Measurements from ENCODE around the gene PHACTR2.

The PHACTR2 gene

DNA sequence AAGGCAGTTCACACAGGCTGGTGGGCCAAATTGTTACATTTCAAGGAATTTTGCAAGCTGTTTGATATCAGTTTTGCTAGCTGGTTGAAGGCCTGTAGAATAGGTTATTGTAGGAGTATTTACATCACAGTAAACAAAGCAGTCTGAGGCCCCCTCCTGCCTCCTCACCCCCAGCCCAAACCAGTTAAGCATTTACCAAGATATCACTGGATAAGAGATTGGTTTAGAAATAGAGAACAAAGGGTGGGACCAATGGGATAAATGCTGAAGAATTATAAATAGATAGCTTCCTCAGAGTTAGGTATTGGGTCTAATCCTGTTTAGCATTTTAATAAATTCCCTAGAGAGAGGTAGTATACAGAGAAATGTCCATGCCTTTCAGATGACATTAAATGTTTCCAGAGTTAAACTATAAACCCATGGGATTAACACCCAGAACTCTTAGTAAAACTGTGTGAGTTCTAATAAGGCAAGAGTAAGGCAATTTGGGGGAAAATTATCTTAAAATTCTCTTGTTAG, 2.3 kb upstream of the PHACTR2 start:
- DNase-seq (ENCODE audit: low spot score) = no peak

DNA sequence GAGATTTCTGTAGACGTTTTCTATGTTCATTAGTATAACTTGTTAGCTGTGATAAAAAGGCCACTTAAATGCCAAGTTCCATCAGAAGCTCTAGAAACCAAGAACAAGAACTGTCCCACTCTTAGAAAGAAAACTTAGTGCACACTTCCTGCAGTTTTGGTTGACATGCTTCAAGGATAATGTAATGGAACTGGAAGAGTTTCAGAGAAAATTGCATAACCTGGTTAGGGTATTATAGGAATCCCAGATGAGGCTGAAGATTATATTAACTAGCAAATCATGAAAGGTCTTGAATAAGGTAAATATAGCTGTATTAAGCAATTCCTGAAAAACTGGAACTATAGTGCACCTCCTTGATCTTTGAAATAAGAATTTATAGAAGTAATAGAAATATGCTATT, 1.8 kb upstream of the PHACTR2 start:
- DNase-seq (ENCODE audit: low spot score) = no peak

DNA sequence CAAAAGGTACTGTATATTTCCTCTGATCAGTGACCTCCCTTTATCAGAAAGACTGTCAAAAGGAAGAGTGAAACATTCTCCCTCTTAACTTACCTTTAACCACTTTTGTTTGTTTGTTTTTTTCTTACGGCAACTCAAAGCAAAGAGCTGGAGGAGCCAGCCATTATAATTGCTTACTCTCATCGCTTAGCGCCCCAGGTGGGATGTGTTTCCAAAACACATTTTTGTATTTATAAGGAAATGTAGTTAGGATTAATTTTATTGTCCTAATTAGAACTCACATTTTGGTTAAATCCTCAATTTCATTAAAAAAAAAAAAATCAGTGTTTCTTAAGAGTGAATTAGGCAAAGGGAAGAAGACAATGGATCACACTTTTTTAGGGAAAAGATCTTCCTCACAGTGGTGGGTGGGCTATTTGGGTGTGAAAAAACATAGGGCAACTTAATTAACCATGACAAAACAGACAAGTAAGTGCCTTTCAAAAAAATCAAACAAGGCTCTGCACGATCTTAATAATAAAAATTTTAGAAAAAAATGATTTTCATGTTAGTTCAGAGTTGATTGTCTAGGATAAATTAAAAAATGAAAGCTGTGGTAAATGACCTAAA, 1.2 kb upstream of the PHACTR2 start:
- no peak for DNase-seq (ENCODE audit: low spot score)

DNA sequence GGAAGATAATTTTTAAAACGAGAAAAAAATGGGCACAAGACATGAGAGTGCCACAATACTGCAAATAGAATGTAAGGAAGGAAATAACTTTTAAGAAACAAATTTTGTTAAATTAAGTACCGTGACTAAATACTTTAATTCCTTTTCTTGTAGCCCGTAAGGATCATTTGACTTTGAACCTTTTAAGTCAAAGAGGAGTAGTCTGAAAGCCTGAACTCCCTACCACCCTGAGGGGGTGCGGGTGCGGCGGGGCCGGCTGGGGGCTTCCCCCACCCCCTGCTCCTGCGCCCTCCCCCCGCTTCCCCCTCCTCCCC, 231 bp upstream of the PHACTR2 start:
- no peak for DNase-seq (ENCODE audit: low spot score)

DNA sequence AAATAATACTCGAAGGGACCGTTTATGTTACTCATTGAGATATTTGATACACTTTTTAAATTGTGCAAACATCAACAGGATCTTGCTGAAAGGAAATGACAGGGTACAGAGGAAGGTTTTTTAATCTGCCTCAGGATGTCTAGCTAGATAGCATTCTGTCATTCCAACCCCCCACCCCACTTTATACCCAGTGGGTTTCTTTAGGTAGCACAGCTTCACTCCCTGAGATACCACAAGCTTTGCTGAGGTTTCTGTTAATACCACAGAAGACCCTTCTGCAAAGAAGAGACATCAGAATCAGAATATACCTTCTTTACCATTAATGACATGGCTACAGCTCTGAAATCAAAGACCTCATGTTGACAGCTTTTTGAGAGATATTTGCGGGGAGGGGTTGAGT, 1.3 kb downstream of the PHACTR2 start:
- DNase-seq (ENCODE audit: low spot score) = no peak

DNA sequence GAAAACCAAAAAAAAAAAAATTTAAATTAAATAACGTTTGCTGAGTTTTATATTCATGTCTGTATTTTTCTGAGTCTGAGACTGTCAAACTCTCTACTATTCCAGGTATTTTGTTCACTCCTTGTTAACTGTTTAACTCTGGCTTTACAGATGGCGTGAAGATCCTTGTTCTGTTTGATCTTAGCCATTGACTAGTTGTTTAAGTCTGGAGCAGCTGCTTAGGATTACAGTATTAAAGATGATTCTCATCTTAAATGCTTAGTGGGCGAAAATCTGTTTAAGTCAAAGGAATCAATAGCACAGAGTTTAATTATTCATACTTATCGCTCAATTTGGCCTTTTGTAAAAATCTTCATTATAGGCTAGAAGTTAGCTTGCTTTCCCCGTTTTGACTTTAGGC, 2.4 kb downstream of the PHACTR2 start:
- no peak for DNase-seq (ENCODE audit: low spot score)

DNA sequence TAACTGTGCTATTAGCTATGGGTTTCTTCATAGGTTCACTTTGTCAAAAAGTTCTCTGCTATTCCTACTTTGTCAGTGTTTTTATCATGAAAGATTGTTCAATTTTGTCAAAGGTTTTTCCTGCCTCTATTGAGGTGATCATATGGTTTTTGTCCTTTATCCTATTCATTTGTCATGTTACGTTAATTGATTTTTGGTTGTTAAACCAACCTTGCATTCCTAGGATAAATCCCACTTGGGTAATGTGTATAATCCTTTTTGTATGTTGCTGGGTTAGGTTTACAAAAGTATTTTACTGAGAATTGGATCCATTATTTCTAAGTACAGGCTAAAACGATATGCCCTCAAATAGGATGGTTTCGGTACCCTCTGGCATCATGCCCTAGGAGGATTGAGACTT, 5.0 kb downstream of the PHACTR2 start:
- DNase-seq (ENCODE audit: low spot score) = no peak

DNA sequence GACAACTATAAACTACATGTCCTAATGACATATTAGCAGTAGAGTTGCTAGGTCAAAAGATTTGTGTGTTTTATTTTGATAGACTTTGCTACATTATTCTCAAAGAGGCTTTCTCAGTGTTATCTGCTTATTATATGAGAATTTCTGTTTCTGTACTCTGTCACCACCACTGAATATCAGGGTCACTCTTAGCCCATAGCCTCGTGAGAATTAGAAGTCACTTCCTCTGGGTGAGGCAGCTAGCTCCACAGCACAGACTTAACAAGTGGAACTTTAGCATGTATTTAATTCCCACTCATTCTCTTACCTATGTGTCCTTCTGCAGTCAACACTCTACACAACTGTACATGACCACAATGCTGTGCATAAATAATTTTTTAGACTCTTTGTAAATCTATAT, 6.7 kb downstream of the PHACTR2 start:
- no peak for DNase-seq (ENCODE audit: low spot score)

DNA sequence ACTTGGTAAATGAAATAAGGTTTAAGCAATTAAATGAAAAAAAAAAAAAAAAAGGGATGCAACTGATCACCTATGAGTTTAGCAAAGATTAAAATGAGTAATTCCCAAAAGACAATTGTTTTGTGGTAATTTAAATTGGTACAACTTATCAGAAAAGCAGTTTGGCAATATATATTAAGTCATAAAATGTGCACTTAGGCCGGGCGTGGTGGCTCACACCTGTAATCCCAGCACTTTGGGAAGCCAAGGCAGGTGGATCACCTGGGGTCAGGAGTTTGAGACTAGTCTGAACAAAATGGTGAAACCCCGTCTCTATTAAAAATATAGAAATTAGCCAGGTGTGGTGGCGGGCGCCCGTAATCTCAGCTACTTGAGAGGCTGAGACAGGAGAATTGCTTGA, 7.9 kb downstream of the PHACTR2 start:
- DNase-seq (ENCODE audit: low spot score) = no peak

DNA sequence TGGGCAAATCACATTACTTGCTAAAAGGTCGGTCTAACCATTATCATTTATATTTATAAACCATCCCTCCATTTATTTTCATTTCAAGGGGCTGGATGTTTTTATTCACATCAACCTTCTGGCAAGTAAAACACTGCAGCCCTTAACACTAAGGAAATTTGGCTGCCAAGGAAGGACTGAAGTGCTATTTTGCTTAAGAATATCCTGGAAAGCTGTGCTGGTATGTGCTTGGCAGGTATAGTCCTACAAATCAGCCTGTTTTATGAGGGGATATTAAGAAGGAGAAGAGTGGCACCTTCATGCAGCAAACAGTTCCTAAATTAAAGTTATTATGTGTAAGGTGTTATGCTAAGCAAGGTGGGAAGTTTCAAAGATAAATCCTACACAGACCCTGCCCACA, 9.8 kb downstream of the PHACTR2 start:
- no peak for DNase-seq (ENCODE audit: low spot score)

DNA sequence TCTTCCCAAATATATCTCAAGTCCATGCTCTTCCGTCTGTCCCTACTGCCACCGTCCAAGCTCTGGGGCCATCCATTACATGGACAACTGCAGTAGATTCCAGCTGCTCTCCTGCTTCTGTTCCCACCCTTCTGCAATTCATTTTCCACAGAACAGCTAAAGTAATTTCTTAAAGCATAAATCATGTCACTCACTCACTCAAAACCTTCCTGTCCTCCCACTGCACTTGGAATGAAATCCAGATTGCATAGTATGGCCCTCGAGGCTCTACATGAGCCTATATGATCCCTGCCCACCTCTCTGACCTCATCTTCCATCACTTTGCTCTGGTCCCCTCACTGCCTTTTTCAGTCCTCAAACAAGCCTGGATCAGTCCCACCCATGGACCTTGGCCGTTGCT, 10.9 kb downstream of the PHACTR2 start:
- DNase-seq (ENCODE audit: low spot score) = no peak

DNA sequence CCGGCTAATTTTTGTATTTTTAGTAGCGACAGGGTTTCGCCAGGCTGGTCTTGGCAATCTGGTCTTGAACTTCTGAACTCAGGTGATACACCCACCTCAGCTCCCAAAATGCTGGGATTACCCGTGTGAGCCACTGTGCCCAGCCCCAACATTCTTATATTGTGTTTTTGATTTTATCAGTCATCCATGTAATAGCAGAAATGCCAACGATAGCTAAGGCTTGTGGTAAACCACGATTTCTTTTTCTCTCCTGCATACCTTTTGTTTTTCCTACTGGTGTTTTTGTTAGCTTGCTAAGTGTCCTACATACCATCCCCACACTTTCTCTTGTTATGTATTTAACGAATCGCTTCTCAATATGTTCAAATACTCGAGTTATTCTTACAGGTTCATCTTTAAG, 12.1 kb downstream of the PHACTR2 start:
- DNase-seq (ENCODE audit: low spot score) = no peak

DNA sequence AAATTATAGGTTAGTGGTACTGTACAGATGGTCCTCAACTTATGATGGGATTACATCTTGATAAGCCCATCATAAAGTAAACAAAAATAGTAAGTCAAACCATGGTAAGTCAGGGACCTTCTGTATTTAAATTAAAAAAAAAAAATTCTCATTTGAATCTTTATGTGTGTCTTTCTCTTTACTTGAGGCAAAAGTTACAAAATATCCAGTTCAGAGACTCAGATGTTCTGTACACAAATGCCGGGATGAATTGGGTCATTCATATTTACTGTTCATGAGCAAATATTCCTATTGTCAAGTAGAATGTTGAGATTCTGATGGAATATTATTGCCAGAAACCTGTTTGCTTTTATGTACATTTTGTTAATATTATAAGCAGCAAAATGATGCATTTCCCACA, 13.4 kb downstream of the PHACTR2 start:
- DNase-seq (ENCODE audit: low spot score) = no peak

DNA sequence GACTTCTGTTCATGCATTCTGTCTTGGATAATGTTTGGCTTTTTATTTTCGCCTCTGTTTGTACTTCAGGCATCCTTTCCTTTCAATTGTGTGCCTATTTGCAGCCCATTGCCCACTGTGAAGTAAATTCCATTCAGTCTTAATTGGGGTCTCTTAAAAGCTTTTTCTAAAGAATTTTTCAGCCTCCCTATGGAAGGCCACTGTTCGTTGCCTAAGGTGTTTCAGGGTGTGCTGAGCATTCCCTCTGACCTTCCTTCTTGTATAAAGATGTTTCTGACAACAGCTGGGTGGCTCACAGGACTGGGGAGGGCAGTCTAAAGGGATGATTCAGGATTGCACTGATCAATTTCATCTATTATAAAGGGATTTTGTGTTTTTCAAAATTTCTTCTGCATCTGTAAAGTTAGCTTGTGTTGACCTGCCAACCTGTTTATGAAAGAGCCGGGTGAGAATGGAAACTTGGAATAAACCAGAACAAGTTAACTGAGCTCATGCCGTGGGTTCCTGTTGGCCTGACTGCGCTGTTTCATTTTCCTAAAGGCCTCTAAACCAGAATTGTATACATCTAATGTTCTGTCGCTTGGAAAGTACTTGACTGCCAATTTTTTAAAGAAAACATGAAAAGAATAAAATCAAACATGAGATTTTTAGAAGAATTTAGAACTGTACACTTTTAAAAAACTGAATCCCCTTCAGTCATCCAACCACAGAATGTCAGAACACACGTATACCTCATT, 14.3 kb downstream of the PHACTR2 start:
- DNase-seq (ENCODE audit: low spot score) = no peak

DNA sequence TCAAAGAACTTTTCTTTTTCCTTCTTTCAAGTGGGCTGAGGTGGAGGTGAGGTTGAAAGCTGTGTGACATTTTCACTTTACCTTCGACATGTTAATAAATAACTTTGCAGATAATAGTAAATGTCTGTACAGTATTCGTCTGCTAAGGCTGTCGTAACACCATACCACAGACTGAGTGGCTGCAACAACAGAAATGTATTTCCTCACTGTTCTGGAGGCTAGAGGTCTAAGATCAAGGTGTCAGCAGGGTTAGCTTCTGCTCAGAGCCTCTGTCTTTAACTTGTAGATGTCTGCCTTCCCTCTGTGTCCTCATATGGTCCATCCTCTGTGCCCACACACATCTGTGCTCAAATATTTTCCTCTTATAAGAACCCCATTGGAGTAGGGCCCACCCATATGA, 14.9 kb downstream of the PHACTR2 start:
- no peak for DNase-seq (ENCODE audit: low spot score)

DNA sequence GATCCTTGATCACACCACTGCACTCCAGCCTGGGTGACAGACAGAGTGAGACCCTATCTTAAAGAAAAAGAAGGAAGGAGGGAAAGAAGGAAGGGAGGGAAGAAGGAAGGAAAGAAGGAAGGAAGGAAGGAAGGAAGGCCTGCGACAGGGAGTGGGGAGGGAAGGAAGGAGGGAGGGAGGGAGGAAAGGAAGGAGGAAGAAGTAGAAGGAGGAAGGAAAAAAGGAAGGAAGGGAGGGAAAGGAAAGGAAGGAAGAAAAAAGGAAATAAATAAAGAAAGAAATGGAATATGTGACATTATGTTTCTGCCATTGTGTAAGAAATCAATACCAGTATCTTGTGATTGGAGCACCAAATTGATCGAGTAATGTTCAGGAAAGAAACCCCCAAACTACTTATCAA, 16.2 kb downstream of the PHACTR2 start:
- no peak for DNase-seq (ENCODE audit: low spot score)

DNA sequence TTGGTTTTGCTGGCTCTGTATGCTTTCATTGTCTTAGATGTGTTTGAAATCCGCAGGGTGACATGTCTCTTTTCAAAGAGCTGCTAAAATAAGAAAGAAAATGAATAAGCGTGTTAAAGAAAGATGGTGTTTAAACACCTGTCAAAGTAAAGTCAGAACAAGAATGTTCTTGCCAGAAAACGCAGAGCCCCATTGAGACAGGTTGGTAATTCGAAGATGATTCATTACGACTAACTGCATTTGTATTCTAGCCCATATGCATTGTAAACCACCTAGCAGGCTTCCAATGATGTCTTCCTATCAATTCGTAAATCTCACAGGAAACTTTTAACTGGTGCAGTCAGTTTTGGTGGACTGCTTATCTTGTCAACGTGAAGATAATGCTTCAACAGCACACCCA, 16.8 kb downstream of the PHACTR2 start:
- no peak for DNase-seq (ENCODE audit: low spot score)

DNA sequence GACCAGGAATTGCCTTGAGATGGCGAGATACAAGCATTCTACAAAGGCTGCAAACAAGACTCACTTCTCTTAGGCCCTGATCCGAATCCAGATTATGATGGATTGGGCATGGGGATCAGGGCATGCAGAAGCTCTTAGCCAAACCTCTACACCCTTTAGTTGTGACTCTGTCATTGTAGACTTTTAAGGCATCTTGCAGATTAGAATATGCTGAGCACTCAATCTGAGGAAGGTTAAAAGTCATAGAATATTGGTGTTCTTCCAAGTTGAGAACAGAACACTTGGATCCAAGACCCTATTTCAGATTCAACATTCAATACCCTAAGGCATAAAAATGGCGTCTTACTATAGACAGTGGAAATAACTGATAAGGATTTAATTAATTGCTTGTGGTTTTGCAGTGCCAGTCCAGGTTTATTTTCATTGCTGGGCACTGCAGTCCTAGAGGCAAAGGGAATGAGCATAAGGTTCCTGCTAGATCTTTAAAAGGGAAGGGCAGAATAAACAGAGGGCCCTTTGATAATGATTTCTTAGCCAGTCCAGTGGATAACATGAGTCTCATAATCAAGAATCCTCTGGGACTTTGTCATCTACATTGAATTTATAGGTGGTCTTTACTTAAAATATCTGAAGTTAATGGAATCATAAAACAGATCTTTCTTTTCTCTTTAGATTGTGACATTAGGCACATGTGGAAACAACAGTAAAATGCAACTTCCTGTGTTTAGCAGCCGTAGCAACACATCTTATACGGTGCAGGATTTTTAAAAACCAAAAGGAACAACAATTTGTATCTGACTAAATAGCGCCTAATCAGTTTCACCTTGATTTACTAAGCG, 17.6 kb downstream of the PHACTR2 start:
- DNase-seq (ENCODE audit: low spot score) = no peak

DNA sequence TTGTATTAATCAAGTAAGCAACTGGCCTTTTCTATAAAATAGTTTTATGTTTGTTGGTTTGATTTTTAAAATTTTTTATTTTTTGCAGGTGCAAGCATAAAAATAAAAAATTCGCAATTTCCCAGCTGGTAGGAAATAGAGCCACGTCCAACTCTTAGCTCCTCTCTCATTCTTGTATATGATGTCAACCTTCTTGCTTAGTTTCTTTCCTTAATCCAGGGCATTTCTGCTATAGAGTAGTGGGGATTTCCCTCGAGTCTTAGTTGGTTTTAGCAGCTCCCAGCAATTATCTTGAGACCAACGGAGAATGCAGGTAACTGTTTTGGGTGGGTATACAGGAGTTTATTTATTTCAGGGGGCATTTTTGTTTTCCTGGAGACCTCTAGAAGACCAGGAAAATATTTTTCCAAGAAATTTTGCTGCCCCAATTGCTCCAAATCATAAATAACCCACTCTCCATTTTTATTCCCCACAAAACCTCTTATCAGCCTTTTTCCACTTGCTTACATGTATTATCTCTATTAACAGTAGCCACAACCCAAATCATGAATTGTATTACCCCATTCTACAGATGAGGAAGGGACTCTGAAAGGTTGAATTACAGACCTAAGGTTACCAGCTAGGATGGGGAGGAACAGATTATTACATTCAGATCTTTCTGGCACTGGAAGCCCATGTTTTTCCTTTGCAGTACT, 18.4 kb downstream of the PHACTR2 start:
- no peak for DNase-seq (ENCODE audit: low spot score)

DNA sequence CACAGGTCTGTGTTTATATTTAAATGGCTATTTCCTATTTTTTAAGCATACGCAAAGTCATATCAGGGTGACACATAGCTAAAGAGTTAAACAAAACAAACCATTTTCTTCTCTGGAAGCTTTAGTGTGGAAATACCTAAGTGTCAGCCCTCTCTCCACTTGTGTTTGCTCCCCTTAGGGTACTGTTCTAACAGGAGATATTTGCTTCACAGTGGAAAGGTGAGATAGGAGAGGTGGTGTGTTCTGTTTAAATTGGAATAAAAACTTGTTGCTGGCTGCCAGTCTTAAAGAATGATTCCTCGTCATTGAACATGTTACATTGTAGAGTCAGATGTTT, 18.9 kb downstream of the PHACTR2 start:
- DNase-seq (ENCODE audit: low spot score) = no peak

DNA sequence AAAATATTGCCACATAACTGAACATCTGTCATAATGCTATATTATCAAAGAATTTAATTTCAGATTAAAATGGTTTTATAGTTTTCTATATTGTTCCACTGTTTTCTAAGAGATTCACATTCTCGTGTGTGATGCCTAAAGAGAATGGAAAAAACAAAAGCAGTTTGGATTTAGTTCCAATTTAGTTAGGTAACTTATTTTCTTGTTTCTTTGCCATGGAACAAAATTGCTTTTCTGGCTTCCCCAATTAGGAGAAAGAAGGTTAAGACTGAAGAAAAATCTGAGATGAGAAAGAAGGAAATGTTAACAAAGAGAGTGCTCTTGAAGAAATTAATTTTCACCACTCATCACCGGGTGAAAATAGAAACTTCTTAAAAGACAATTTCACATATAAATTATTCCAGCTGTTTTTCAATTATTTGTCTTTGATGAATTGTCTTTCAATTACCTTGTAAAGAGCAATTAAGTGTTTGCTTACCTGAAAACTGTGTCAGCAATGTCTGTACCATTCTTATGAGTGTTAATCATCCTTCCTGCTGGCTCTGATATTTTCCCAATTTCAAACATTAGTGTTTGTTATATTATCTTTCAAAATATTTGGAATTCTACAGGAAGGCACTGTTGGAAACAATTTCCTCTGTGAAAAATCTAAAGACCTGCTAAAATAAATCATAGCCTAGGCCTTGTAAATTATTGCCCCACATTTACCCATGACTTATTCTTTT, 19.5 kb downstream of the PHACTR2 start:
- DNase-seq (ENCODE audit: low spot score) = no peak

DNA sequence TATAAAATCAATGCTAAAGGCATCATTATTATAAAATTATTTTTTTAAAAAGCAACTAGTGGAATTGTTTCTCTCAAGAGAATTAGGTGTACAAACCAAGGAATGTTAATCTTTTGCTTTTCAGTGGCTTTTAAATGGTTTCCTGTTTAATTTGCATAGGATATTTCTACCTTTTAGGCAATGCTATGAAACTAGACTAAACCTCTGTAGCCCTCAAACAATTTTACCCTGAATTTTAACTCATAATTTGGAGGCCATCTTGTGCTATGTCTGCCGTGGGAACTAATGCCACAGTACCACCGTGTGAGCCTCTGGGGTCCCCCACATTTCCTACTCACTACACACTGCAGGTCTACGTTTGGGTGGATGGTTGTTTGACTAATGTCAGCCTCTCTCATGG, 20.6 kb downstream of the PHACTR2 start:
- no peak for DNase-seq (ENCODE audit: low spot score)
